K562 (cell line): ENCODE results near the gene NDUFS6. TPM values are rescaled to one million over a fixed set of nuclear protein-coding genes. Genes with fewer than 3 reads are reported as not detected.
"Not testable (repeated sequence)": the region's sequence is repeated elsewhere in the genome, so short reads cannot be mapped to it uniquely, and the experiment has no call there.

Source experiments
- ATAC-seq: fragments of 200-7000 bp; cut with Tn5 transposase; 3 replicates; pipeline ENCODE4 v1.9.1; 2020; ENCODE audit warnings: moderate library complexity
- BruUV-seq: library from RNA; stranded (reverse); fragments of 400-500 nt; replicated peaks from 2 replicates; lab custom pipeline; 2021; lab: Mats Ljungman, UMichigan
- CTCF ChIA-PET: fragments of 300-600 bp; formaldehyde crosslinking; extraction: SDS; loops from one replicate; lab custom pipeline; 2021; ENCODE audit warnings: low intra/inter-chr PET ratio; lab: Yijun Ruan, JAX
- POLR2A ChIA-PET: fragments of 300-600, 350-650 bp; sonication (Branson Sonifier 250); formaldehyde crosslinking; extraction: SDS; loops from one replicate; lab custom pipeline; 2021; ENCODE audit warnings: antibody characterized with exemption, inconsistent platforms; lab: Yijun Ruan, JAX
- DNase-seq, 4 experiments: peaks; one replicate each; pipeline versions ENCODE4 v3.0.0 to v3.0.0-alpha.2; 2011 to 2018; ENCODE audit warnings: low spot score in 3 of 4, mixed read lengths in 3 of 4; ENCODE audit errors: extremely low read depth in 1 of 4
- FAIRE-seq: peaks from 2 replicates; lab custom pipeline; 2011; peaks lifted over from hg19 to GRCh38; lab: Jason Lieb, UNC
- H2AFZ ChIP-seq: 2 replicates; pipeline ENCODE4 v1.6.0; 2011; ENCODE audit warnings: low read depth, low read length, control low read depth, inconsistent platforms
- H3K27ac ChIP-seq: fragments of 200-600 bp; 3 replicates; pipeline ENCODE4 v1.8.0; 2011; ENCODE audit warnings: low read depth, mild to moderate bottlenecking, control low read depth, inconsistent platforms, low read length, moderate library complexity, mixed read lengths; ENCODE audit errors: extremely low read depth
- H3K27me3 ChIP-seq, 2 experiments: fragments of 300-600 bp in 1 of 2; 2 replicates in 1 of 2; 3 replicates in 1 of 2; pipeline versions ENCODE4 v1.6.0 to v1.8.0; 2011; ENCODE audit warnings: inconsistent platforms in 2 of 2, low read length in 2 of 2, mild to moderate bottlenecking in 1 of 2, mixed read lengths in 1 of 2, moderate library complexity in 1 of 2; ENCODE audit not compliant: control insufficient read depth in 2 of 2, insufficient read depth in 2 of 2
- H3K36me3 ChIP-seq: fragments of 300-600 bp; 3 replicates; pipeline ENCODE4 v1.8.0; 2011; ENCODE audit warnings: mild to moderate bottlenecking, low read length, inconsistent platforms; ENCODE audit not compliant: control insufficient read depth, insufficient read depth
- H3K4me1 ChIP-seq, 2 experiments: fragments of 200-600 bp in 1 of 2; replicated peaks in 1 of 2; 2 replicates in 1 of 2; 3 replicates in 1 of 2; pipeline versions ENCODE4 v1.5.1 to v1.8.0; 2011; ENCODE audit warnings: inconsistent platforms in 2 of 2, low read length in 2 of 2, mild to moderate bottlenecking in 1 of 2, mixed read lengths in 1 of 2, moderate library complexity in 1 of 2; ENCODE audit not compliant: control insufficient read depth in 2 of 2, insufficient read depth in 2 of 2
- H3K4me2 ChIP-seq: 2 replicates; pipeline ENCODE4 v1.6.1; 2011; ENCODE audit warnings: low read length, control low read depth, inconsistent platforms, mixed read lengths; ENCODE audit not compliant: insufficient read depth
- H3K4me3 ChIP-seq: fragments of 200-600 bp; sonication (generic), shearing (Covaris generic); 2 replicates; pipeline ENCODE4 v1.5.1; 2016; ENCODE audit warnings: control low read depth, inconsistent platforms
- H3K79me2 ChIP-seq: fragments of 200-600 bp; 3 replicates; pipeline ENCODE4 v1.8.0; 2011; ENCODE audit warnings: low read length, inconsistent platforms; ENCODE audit not compliant: control insufficient read depth, insufficient read depth
- H3K9ac ChIP-seq, 2 experiments: 2 replicates each; pipeline versions ENCODE4 v1.6.0 to v1.6.1; 2011; ENCODE audit warnings: low read depth in 2 of 2, low read length in 2 of 2, control low read depth in 1 of 2, inconsistent platforms in 1 of 2, mild to moderate bottlenecking in 1 of 2, mixed read lengths in 1 of 2; ENCODE audit not compliant: insufficient read depth in 1 of 2
- H3K9me1 ChIP-seq: one replicate; pipeline ENCODE4 v1.6.0; 2011; ENCODE audit warnings: inconsistent platforms, mild to moderate bottlenecking, low read length, moderate library complexity; ENCODE audit not compliant: control insufficient read depth, insufficient read depth
- H3K9me3 ChIP-seq: replicated peaks from 2 replicates; pipeline ENCODE4 v1.5.1; 2011; ENCODE audit warnings: low read depth, low read length, inconsistent platforms; ENCODE audit not compliant: control insufficient read depth, insufficient read depth
- H4K20me1 ChIP-seq: replicated peaks from 2 replicates; pipeline ENCODE4 v1.6.1; 2011; ENCODE audit warnings: low read length, inconsistent platforms, mixed read lengths; ENCODE audit not compliant: control insufficient read depth, insufficient read depth
- HCFC1 ChIP-seq: IDR thresholded peaks from 2 replicates; pipeline ENCODE4 v1.6.1; 2012; ENCODE audit warnings: low read depth, low read length, improper control_type of control experiment
- HOXB6 ChIP-seq: fragments of 250-450 bp; sonication (Bioruptor Pico); IDR thresholded peaks from 2 replicates; pipeline ENCODE4 v1.5.1; 2022; ENCODE audit warnings: mild to moderate bottlenecking, borderline replicate concordance
- JUNB ChIP-seq: fragments of 450-650 bp; formaldehyde crosslinking; conservative IDR thresholded peaks from 2 replicates; pipeline ENCODE4 v1.4.0; 2020; ENCODE audit warnings: mild to moderate bottlenecking
- SREBF2 ChIP-seq: sonication (generic); formaldehyde crosslinking; IDR thresholded peaks from 2 replicates; pipeline ENCODE4 v1.4.0; 2020; ENCODE audit warnings: mild to moderate bottlenecking, missing genetic modification reagents
- ZNF316 ChIP-seq: fragments of 450-650 bp; IDR thresholded peaks from 2 replicates; pipeline ENCODE4 v1.6.1; 2016
- WGBS: fragments of 100-300 bp; shearing (Covaris generic); methylation state at CpG from one replicate; pipeline ENCODE4 v1.1.6; 2016; ENCODE audit warnings: low coverage, mixed read lengths; ENCODE audit not compliant: insufficient coverage; ENCODE audit errors: missing lambda C conversion rate; 5-methylcytosine and 5-hydroxymethylcytosine counted together
- in situ Hi-C: fragments of 300-500 bp; cut with MboI; formaldehyde crosslinking; loops from 4 replicates; pipeline ENCODE4 v1.15.0; 2018; ENCODE audit warnings: inconsistent platforms, mixed read lengths
- intact Hi-C: fragments of 100-400 bp; cut with micrococcal nuclease; formaldehyde crosslinking; loops from 2 replicates; pipeline ENCODE4 v1.14.2; 2022
- polyA plus RNA-seq, 8 experiments: library from polyadenylated mRNA; depleted of rRNA in 4 of 8; stranded (reverse) in 5 of 8; unstranded in 3 of 8; fragments of >200 nt; fragmentation: Nextera tagmentation in 2 of 8; fragmentation: Illumina TruSeq in 1 of 8; extraction: Ambion mirVana in 2 of 8; extraction: Trizol in 1 of 8; gene quantifications; 2 replicates each; pipeline versions ENCODE4 v1.2.1 to v1.2.3, GENCODE V29; 2011 to 2014; ENCODE audit warnings: inconsistent platforms in 1 of 8, missing spikeins in 1 of 8
- total RNA-seq, 7 experiments: library from RNA; depleted of rRNA in 6 of 7; stranded (reverse); fragments of >200 nt in 6 of 7; fragmentation: Illumina TruSeq in 2 of 7; extraction: Trizol in 2 of 7; gene quantifications; 2 replicates each; pipeline versions ENCODE4 v1.2.1 to v1.2.3, GENCODE V29; 2011 to 2021; ENCODE audit warnings: low replicate concordance in 1 of 7

The NDUFS6 gene
- total and polyA plus RNA-seq, 9 of the 15 experiments (the other 6 are each of a cell fraction or from before 2014, with no cell fraction given) = 36.1 to 291 (median 77.0) TPM

GRCh38 chr5:1797855-1798254 is 3.4 kb upstream of the NDUFS6 start:
- no peak for FAIRE-seq
- in situ Hi-C loops = no loop called here

GRCh38 chr5:1798589-1798988 is 2.6 kb upstream of the NDUFS6 start:
- H3K9me3 ChIP-seq, H2AFZ ChIP-seq, H4K20me1 ChIP-seq, H3K9me1 ChIP-seq, in situ Hi-C loops, FAIRE-seq, DNase-seq, intact Hi-C loops, BruUV-seq, H3K27me3 ChIP-seq, ATAC-seq: not testable (repeated sequence)
- Histone ChIP-seq H3K4me3 (peak overlapping the region; percentile 99), H3K27ac (peak overlapping the region; percentile 83), H3K36me3 (peaks cover 47% of the 10 kb centered on the region), H3K79me2 (peaks cover 61% of the 10 kb centered on the region), H3K4me1 (peaks cover 5 to 55% of the 10 kb centered on the region in 2 experiments; a peak in 3 of 5 replicates), H3K9ac (peak overlapping the region; percentile 98 to 99), H3K4me2 (peak overlapping the region; percentile 95)
- ChIA-PET POLR2A (interaction anchor here (0.6 to 2.2 kb wide), 2 partner anchors 10 to 100 kb away, joined by 3 to 7 read pairs; no protein-coding TSS in a partner anchor), CTCF (interaction anchor here (0.6 kb wide), 1 partner anchor 154 kb away, joined by 3 read pairs; no protein-coding TSS in a partner anchor)
- WGBS = 76% methylated on average over 15 of the region's 16 CpGs

More at GRCh38 chr5:1797855-1798254, 3.4 kb upstream of the NDUFS6 start:
- Histone ChIP-seq H3K9me3 (no peaks in the 10 kb centered on the region), H3K79me2 (peaks cover 54% of the 10 kb centered on the region), H4K20me1 (no peaks in the 10 kb centered on the region), H3K27me3 (no peaks in the 10 kb centered on the region), H3K27ac (no peak overlapping the region), H3K36me3 (peaks cover 40% of the 10 kb centered on the region), H3K9me1 (no peaks in the 10 kb centered on the region), H3K4me1 (peaks cover 5 to 55% of the 10 kb centered on the region in 2 experiments; a peak in 3 of 5 replicates), H2AFZ (no peak overlapping the region), H3K9ac (peak overlapping the region in 1 of 2 experiments; percentile 15; a peak in 2 of 4 replicates), H3K4me2 (no peak overlapping the region), H3K4me3 (no peak overlapping the region)
- BruUV-seq = TSS peak; percentile 60
- DNase-seq (no peak), ATAC-seq (no peak)
- ChIA-PET CTCF (no interaction called here), POLR2A (no interaction called here)
- TF ChIP-seq HCFC1 = no peak
- no peak for TF ChIP-seq ZNF316
- TF ChIP-seq JUNB (CRISPR knock-in tag) = no peak
- no peak for TF ChIP-seq SREBF2 (CRISPR knock-in tag)
- TF ChIP-seq HOXB6 (CRISPR knock-in tag) = no peak
- 93% methylated on average over 11 of the region's 11 CpGs for WGBS
- intact Hi-C loops = no loop called here
